Endothelial cell of umbilical vein (primary cell): ENCODE measurements around the gene HOXB2. TPM values are rescaled to one million over a fixed set of nuclear protein-coding genes. Genes with fewer than 3 reads are reported as not detected.

Experiments
- BruUV-seq: library from RNA; stranded (reverse); fragments of 400-500 nt; replicated peaks from 2 replicates; lab custom pipeline; 2021; lab: Mats Ljungman, UMichigan
- CTCF ChIA-PET: fragments of 300-600, 350-600 bp; sonication (Branson Sonifier 250); formaldehyde crosslinking; loops from one replicate; lab custom pipeline; 2021; ENCODE audit warnings: antibody characterized with exemption, inconsistent platforms; lab: Charles Lee
- POLR2A ChIA-PET: fragments of 300-600, 350-600 bp; sonication (Branson Sonifier 250); formaldehyde crosslinking; loops from one replicate; lab custom pipeline; 2021; ENCODE audit warnings: antibody characterized with exemption, inconsistent platforms; lab: Charles Lee
- DNase-seq: peaks from one replicate; pipeline ENCODE4 v3.0.0-alpha.2; 2011; ENCODE audit warnings: low read depth, low spot score
- FAIRE-seq: peaks from 2 replicates; lab custom pipeline; 2011; peaks lifted over from hg19 to GRCh38; lab: Jason Lieb, UNC
- H2AFZ ChIP-seq: 2 replicates; pipeline ENCODE4 v1.6.0; 2012; ENCODE audit warnings: low read depth, low read length, control low read depth, inconsistent platforms
- H3K27ac ChIP-seq: 2 replicates; pipeline ENCODE4 v1.5.1; 2011; ENCODE audit warnings: low read depth, mild to moderate bottlenecking, control low read depth, low read length, moderate library complexity; ENCODE audit not compliant: insufficient read depth
- H3K27me3 ChIP-seq, 2 experiments: 2 replicates each; pipeline versions ENCODE4 v1.6.0 to v1.6.1; 2011; ENCODE audit warnings: low read length in 2 of 2, mixed read lengths in 1 of 2; ENCODE audit not compliant: control insufficient read depth in 2 of 2, insufficient read depth in 2 of 2
- H3K36me3 ChIP-seq, 2 experiments: 2 replicates in 1 of 2; 3 replicates in 1 of 2; pipeline ENCODE4 v1.5.1; 2011; ENCODE audit warnings: low read length in 2 of 2, mild to moderate bottlenecking in 1 of 2, moderate library complexity in 1 of 2; ENCODE audit not compliant: control insufficient read depth in 2 of 2, insufficient read depth in 2 of 2; ENCODE audit errors: extremely low read depth in 1 of 2
- H3K4me1 ChIP-seq: 3 replicates; pipeline ENCODE4 v1.5.1; 2011; ENCODE audit warnings: mild to moderate bottlenecking, low read length; ENCODE audit not compliant: control insufficient read depth, insufficient read depth; ENCODE audit errors: extremely low read depth
- H3K4me2 ChIP-seq: 2 replicates; pipeline ENCODE4 v1.6.1; 2011; ENCODE audit warnings: low read length, control low read depth, mixed read lengths; ENCODE audit not compliant: insufficient read depth
- H3K4me3 ChIP-seq, 3 experiments: fragments of 200-600 bp in 1 of 3; sonication (generic), shearing (Covaris generic) in 1 of 3; replicated peaks in 1 of 3; 2 replicates each; pipeline ENCODE4 v1.5.1; 2011 to 2016; ENCODE audit warnings: control low read depth in 3 of 3, low read length in 3 of 3, mild to moderate bottlenecking in 2 of 3, inconsistent platforms in 1 of 3, low read depth in 1 of 3, moderate library complexity in 1 of 3; ENCODE audit not compliant: insufficient read depth in 1 of 3
- H3K79me2 ChIP-seq: 2 replicates; pipeline ENCODE4 v1.6.0; 2012; ENCODE audit warnings: low read length, inconsistent platforms; ENCODE audit not compliant: control insufficient read depth, insufficient read depth
- H3K9ac ChIP-seq: replicated peaks from 2 replicates; pipeline ENCODE3; 2011; ENCODE audit warnings: low read length, control low read depth; ENCODE audit not compliant: insufficient read depth; ENCODE audit errors: extremely low read depth
- H3K9me1 ChIP-seq: replicated peaks from 3 replicates; pipeline ENCODE4 v1.6.0; 2011; ENCODE audit warnings: mild to moderate bottlenecking, low read length; ENCODE audit not compliant: control insufficient read depth, insufficient read depth; ENCODE audit errors: extremely low read depth
- H3K9me3 ChIP-seq: replicated peaks from 2 replicates; pipeline ENCODE4 v1.5.1; 2012; ENCODE audit warnings: low read length, inconsistent platforms; ENCODE audit not compliant: control insufficient read depth, insufficient read depth
- H4K20me1 ChIP-seq: replicated peaks from 2 replicates; pipeline ENCODE3; 2011; ENCODE audit warnings: mild to moderate bottlenecking, low read length; ENCODE audit not compliant: control insufficient read depth, insufficient read depth; ENCODE audit errors: extremely low read depth
- CTCF ChIP-seq, 2 donors: IDR thresholded peaks; 1 replicate in 1 of 2; 2 replicates in 1 of 2; pipeline ENCODE4 v1.5.1; 2011; ENCODE audit warnings: low read length in 2 of 2, mild to moderate bottlenecking in 2 of 2, moderate library complexity in 2 of 2, control low read depth in 1 of 2, inconsistent platforms in 1 of 2, low read depth in 1 of 2; ENCODE audit not compliant: insufficient read depth in 1 of 2; ENCODE audit errors: extremely low read depth in 1 of 2
- EZH2 ChIP-seq: IDR thresholded peaks from 2 replicates; pipeline ENCODE4 v1.6.1; 2012; ENCODE audit warnings: borderline replicate concordance, low read depth, mild to moderate bottlenecking, moderate library complexity, low read length, inconsistent platforms; ENCODE audit not compliant: severe bottlenecking
- FOS ChIP-seq: IDR thresholded peaks from 2 replicates; pipeline ENCODE4 v1.6.1; 2011; ENCODE audit warnings: mild to moderate bottlenecking, low read length, moderate library complexity, borderline replicate concordance; ENCODE audit not compliant: insufficient read depth
- GATA2 ChIP-seq: IDR thresholded peaks from 2 replicates; pipeline ENCODE4 v1.7.0; 2011; ENCODE audit warnings: low read depth, mild to moderate bottlenecking, moderate library complexity, mixed read lengths, low read length; ENCODE audit not compliant: insufficient read length, insufficient read depth
- JUN ChIP-seq: IDR thresholded peaks from 2 replicates; pipeline ENCODE4 v1.6.1; 2011; ENCODE audit warnings: borderline replicate concordance, low read depth; ENCODE audit not compliant: insufficient read length, insufficient read depth
- MAX ChIP-seq: IDR thresholded peaks from 2 replicates; pipeline ENCODE4 v1.6.1; 2011; ENCODE audit not compliant: insufficient read depth, insufficient read length
- MYC ChIP-seq: IDR thresholded peaks from one replicate; pipeline ENCODE4 v1.6.1; 2011; ENCODE audit warnings: mild to moderate bottlenecking, low read depth, low read length
- POLR2AphosphoS5 ChIP-seq: IDR thresholded peaks from 2 replicates; pipeline ENCODE4 v1.6.1; 2012; ENCODE audit warnings: low read depth, mild to moderate bottlenecking, control low read depth, low read length, moderate library complexity; ENCODE audit not compliant: insufficient read depth
- dilution Hi-C: fragments of 300-500 bp; cut with MboI; formaldehyde crosslinking; loops from one replicate; pipeline ENCODE4 v1.15.0; 2019; ENCODE audit warnings: low sequenced_read_pairs; ENCODE audit not compliant: extremely low pct_ligation_motif_present
- intact Hi-C: fragments of 100-400 bp; cut with micrococcal nuclease; formaldehyde crosslinking; loops from one replicate; pipeline ENCODE4 v1.10.0; 2022
- polyA plus RNA-seq, 4 experiments: library from polyadenylated mRNA; depleted of rRNA in 3 of 4; stranded (reverse) in 3 of 4; unstranded in 1 of 4; fragments of >200 nt; gene quantifications; 2 replicates each; pipeline versions ENCODE4 v1.2.1 to v1.2.3, GENCODE V29; 2011 to 2012; ENCODE audit warnings: missing spikeins in 1 of 4
- total RNA-seq: library from RNA; stranded (reverse); gene quantifications from 2 replicates; pipeline ENCODE4 v1.2.3, GENCODE V29; 2021

HOXB2 gene
- total and polyA plus RNA-seq, 2 donors (not counting 3 experiments of a cell fraction or from before 2014, with no cell fraction given), result 14.1 to 23.3 TPM

DNA sequence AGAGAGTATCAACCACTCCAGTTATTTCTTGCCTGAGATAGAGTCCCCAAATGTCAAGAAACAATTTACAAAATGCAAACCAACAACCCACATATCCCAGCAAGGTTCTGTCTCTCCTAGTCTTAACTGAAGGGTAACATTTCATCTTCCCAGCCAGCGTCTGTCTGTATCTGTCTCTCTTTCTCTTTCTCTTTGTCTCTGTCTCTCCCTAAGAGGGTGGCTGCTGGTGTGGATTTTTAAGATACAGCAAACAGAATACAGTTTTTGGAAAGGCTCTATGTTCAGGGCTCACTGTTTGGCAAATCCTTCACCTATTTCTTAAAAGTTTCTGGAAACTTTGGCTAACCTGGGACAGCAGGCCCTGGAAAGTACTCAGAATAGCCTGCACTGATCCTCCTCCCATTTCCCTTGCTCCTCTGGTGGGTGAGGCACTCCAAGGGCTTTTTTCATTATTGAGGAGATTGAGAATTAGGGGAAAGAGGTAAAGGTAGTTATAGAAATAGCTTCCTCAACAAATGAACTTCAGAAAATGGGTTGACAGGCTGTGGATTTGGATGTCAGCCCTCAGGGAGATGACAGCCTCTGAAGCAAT is 27.0 kb upstream of the HOXB2 start:
- Histone ChIP-seq H3K4me1 (peaks cover 92% of the 10 kb centered on the region), H3K27ac (peak overlapping the region; percentile 68), H3K79me2 (peaks cover 98% of the 10 kb centered on the region), H2AFZ (no peak overlapping the region), H3K9ac (peak overlapping the region; percentile 60), H3K9me1 (no peaks in the 10 kb centered on the region), H3K9me3 (no peaks in the 10 kb centered on the region), H4K20me1 (no peaks in the 10 kb centered on the region), H3K27me3 (no peaks in the 10 kb centered on the region), H3K4me3 (peak overlapping the region in 1 of 3 experiments; percentile 53), H3K36me3 (peaks cover 0 to 3% of the 10 kb centered on the region in 2 experiments), H3K4me2 (peak overlapping the region; percentile 80)
- BruUV-seq, result no TSS peak
- TF ChIP-seq MAX (no peak), POLR2AphosphoS5 (no peak), MYC (no peak), CTCF (IDR thresholded peaks at IDR 0.05; ENCODE audit: extremely low read depth in 1 of 2, insufficient read depth in 1 of 2, low read depth in 1 of 2, low read length in 2 of 2) (no peak), JUN (no peak), EZH2 (no peak), FOS (no peak), GATA2 (no peak)
- ChIA-PET POLR2A (no interaction called here), CTCF (no interaction called here)
- DNase-seq, result peak; percentile 50
- FAIRE-seq, result no peak
- intact Hi-C loops, result loop anchor here (2.0 kb wide), 1 partner anchor 15 kb away; no protein-coding TSS in a partner anchor
- dilution Hi-C loops, result no loop called here
